HEK293 (cell line): ENCODE results near the gene PA2G4.
A peak's percentile ranks its signal among the peaks of the same experiment; 100 is the strongest.

Source experiments
- CTCF ChIA-PET: fragments of 350-600 bp; formaldehyde crosslinking; extraction: SDS; loops from one replicate; lab custom pipeline; 2021; ENCODE audit warnings: antibody characterized with exemption; lab: Yijun Ruan, JAX
- POLR2A ChIA-PET: fragments of 300-600 bp; formaldehyde crosslinking; extraction: SDS; loops from one replicate; lab custom pipeline; 2020; ENCODE audit warnings: antibody characterized with exemption, inconsistent platforms; lab: Yijun Ruan, JAX
- H3K27ac ChIP-seq: fragments of 200-500 bp; sonication (Bioruptor generic); 2 replicates; pipeline ENCODE4 v1.5.1; 2014; ENCODE audit warnings: low read depth, low read length, control low read depth, inconsistent platforms; ENCODE audit errors: extremely low read depth
- H3K36me3 ChIP-seq, 2 experiments: fragments of 200-500 bp in 1 of 2; sonication (Bioruptor generic) in 1 of 2; 1 replicate in 1 of 2; 2 replicates in 1 of 2; pipeline ENCODE4 v1.5.1; 2014 to 2017; ENCODE audit warnings: inconsistent platforms in 2 of 2, low read length in 2 of 2; ENCODE audit not compliant: control insufficient read depth in 2 of 2, insufficient read depth in 1 of 2
- H3K4me1 ChIP-seq: fragments of 200-500 bp; sonication (Bioruptor generic); 2 replicates; pipeline ENCODE4 v1.5.1; 2014; ENCODE audit warnings: mild to moderate bottlenecking, low read length, inconsistent platforms; ENCODE audit not compliant: control insufficient read depth, insufficient read depth
- H3K4me3 ChIP-seq: 2 replicates; pipeline ENCODE4 v1.5.1; 2011; ENCODE audit warnings: low read depth, mild to moderate bottlenecking, control low read depth, low read length, moderate library complexity
- H3K9me3 ChIP-seq: fragments of 200-500 bp; sonication (Bioruptor generic); 2 replicates; pipeline ENCODE4 v1.5.1; 2014; ENCODE audit warnings: low read depth, low read length, inconsistent platforms; ENCODE audit not compliant: control insufficient read depth, insufficient read depth
- BCL11B ChIP-seq: fragments of 450-650 bp; formaldehyde crosslinking; IDR thresholded peaks from 2 replicates; pipeline ENCODE4 v1.5.1; 2016; ENCODE audit warnings: low read depth, missing biosample characterization, missing genetic modification characterization
- IKZF3 ChIP-seq: fragments of 450-650 bp; IDR thresholded peaks from 2 replicates; pipeline ENCODE4 v1.5.0; 2018; ENCODE audit warnings: missing biosample characterization, mild to moderate bottlenecking, missing genetic modification characterization, moderate library complexity
- SP3 ChIP-seq: fragments of 450-650 bp; formaldehyde crosslinking; IDR thresholded peaks from 2 replicates; pipeline ENCODE4 v1.5.1; 2016; ENCODE audit warnings: missing biosample characterization, missing genetic modification characterization
- TCF7L2 ChIP-seq: IDR thresholded peaks from 2 replicates; pipeline ENCODE4 v1.6.1; 2011; ENCODE audit warnings: low read depth, mild to moderate bottlenecking, inconsistent platforms, low read length, moderate library complexity, borderline replicate concordance
- ZBTB21 ChIP-seq: fragments of 450-650 bp; formaldehyde crosslinking; IDR thresholded peaks from 2 replicates; pipeline ENCODE4 v1.5.1; 2017; ENCODE audit warnings: missing biosample characterization, missing genetic modification characterization
- ZBTB48 ChIP-seq: fragments of 450-650 bp; formaldehyde crosslinking; IDR thresholded peaks from 2 replicates; pipeline ENCODE4 v1.5.1; 2016; ENCODE audit warnings: missing biosample characterization, missing genetic modification characterization
- ZNF239 ChIP-seq: fragments of 450-650 bp; formaldehyde crosslinking; IDR thresholded peaks from 2 replicates; pipeline ENCODE4 v1.5.1; 2016; ENCODE audit warnings: missing biosample characterization, missing genetic modification characterization
- ZNF341 ChIP-seq: fragments of 450-650 bp; formaldehyde crosslinking; IDR thresholded peaks from 2 replicates; pipeline ENCODE4; 2016; ENCODE audit warnings: low read depth, missing biosample characterization, missing genetic modification characterization
- ZNF37A ChIP-seq: fragments of 450-650 bp; IDR thresholded peaks from 2 replicates; pipeline ENCODE4 v1.5.1; 2018; ENCODE audit warnings: missing biosample characterization, missing genetic modification characterization
- ZNF48 ChIP-seq: fragments of 450-650 bp; formaldehyde crosslinking; IDR thresholded peaks from 2 replicates; pipeline ENCODE4 v1.5.1; 2016; ENCODE audit warnings: missing biosample characterization, missing genetic modification characterization
- ZNF510 ChIP-seq: fragments of 450-650 bp; formaldehyde crosslinking; IDR thresholded peaks from 2 replicates; pipeline ENCODE4 v1.5.1; 2018; ENCODE audit warnings: mild to moderate bottlenecking, missing genetic modification characterization, missing biosample characterization; ENCODE audit not compliant: insufficient replicate concordance
- ZNF544 ChIP-seq: fragments of 450-650 bp; formaldehyde crosslinking; IDR thresholded peaks from 2 replicates; pipeline ENCODE4 v1.5.0; 2017; ENCODE audit warnings: missing biosample characterization, missing genetic modification characterization
- ZNF776 ChIP-seq: fragments of 450-650 bp; formaldehyde crosslinking; IDR thresholded peaks from 2 replicates; pipeline ENCODE4 v1.5.0; 2017; ENCODE audit warnings: missing biosample characterization, missing genetic modification characterization, borderline replicate concordance
- TF ChIP-seq, protein P1 (sequence below): fragments of 450-650 bp; formaldehyde crosslinking; IDR thresholded peaks from 2 replicates; pipeline ENCODE4 v1.5.1; 2017; ENCODE audit warnings: missing biosample characterization, missing genetic modification characterization
- TF ChIP-seq, protein P2 (sequence below): fragments of 450-650 bp; formaldehyde crosslinking; IDR thresholded peaks from 2 replicates; pipeline ENCODE4 v1.5.1; 2016; ENCODE audit warnings: missing biosample characterization, missing genetic modification characterization
- TF ChIP-seq, protein P3 (sequence below): fragments of 450-650 bp; formaldehyde crosslinking; IDR thresholded peaks from 2 replicates; pipeline ENCODE4 v1.5.1; 2016; ENCODE audit warnings: missing biosample characterization, missing genetic modification characterization
- TF ChIP-seq, protein P4 (sequence below): fragments of 450-650 bp; formaldehyde crosslinking; IDR thresholded peaks from 2 replicates; pipeline ENCODE4 v1.5.1; 2016; ENCODE audit warnings: missing biosample characterization, missing genetic modification characterization, borderline replicate concordance

Gene PA2G4

DNA sequence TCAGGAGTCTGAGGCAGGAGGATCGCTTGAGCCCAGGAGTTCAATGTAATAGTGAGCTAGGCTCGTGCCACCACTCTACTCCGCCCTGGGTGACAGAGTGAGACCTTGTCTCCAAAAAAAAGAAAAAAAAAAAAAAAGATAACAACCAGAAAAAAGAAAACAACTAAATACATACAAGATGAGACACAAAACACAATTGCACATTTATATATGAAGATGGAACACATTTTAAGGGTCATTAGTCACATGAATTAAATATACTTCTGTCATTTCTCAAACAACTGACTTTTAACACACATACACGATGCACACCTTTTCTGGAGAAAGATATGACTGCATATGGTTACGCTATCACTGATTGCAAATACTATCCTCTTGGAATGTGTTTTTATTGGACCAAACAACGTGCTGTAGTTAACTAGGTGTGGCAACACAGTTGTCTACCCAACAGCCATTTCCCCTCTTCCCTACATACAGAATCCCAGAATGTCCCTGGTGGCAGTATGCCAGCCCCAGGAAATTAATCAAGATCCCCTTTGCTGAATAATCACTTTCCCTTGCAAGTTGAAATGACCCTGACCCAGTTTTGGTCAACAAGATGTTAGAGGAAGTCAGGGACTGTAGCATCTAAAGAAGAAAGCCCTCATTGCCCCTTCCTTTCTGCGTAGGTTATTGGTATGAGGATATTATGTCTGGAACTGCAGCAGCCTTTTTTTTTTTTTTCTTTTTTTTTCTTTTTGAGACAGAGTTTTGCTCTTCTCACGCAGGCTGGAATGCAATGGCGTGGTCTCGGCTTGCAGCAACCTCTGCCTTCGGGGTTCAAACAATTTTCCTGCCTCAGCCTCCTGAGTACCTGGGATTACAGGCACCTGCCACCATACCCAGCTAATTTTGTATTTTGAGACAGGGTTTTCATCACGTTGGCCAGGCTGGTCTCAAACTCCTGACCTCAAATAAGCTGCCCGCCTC, 42.4 kb downstream of the PA2G4 start:
- peaks cover 6% of the 10 kb centered on the region for H3K4me1 ChIP-seq
- no peak overlapping the region for H3K4me3 ChIP-seq
- CTCF ChIA-PET, result interaction anchor here (0.7 kb wide), 1 partner anchor 1847 kb away, joined by 3 read pairs; no protein-coding TSS in a partner anchor
- POLR2A ChIA-PET, result interaction anchor here (0.7 to 3.6 kb wide), 2 partner anchors 13 to 19 kb away, joined by 4 to 22 read pairs; partner anchors contain the start of gene ESYT1
- H3K36me3 ChIP-seq, result peaks cover 0 to 36% of the 10 kb centered on the region in 2 experiments; a peak in 2 of 3 replicates
- no peak overlapping the region for H3K27ac ChIP-seq
- H3K9me3 ChIP-seq, result no peaks in the 10 kb centered on the region
- TF ChIP-seq, protein P1, sequence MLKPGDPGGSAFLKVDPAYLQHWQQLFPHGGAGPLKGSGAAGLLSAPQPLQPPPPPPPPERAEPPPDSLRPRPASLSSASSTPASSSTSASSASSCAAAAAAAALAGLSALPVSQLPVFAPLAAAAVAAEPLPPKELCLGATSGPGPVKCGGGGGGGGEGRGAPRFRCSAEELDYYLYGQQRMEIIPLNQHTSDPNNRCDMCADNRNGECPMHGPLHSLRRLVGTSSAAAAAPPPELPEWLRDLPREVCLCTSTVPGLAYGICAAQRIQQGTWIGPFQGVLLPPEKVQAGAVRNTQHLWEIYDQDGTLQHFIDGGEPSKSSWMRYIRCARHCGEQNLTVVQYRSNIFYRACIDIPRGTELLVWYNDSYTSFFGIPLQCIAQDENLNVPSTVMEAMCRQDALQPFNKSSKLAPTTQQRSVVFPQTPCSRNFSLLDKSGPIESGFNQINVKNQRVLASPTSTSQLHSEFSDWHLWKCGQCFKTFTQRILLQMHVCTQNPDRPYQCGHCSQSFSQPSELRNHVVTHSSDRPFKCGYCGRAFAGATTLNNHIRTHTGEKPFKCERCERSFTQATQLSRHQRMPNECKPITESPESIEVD (tag by site-specific recombination), result 0 out of 2 replicates have a peak, but pooled peaks have one; percentile 16
- TF ChIP-seq ZBTB48, result peak; percentile 28; the same call in 1 of the 2 replicates
- no peak for TF ChIP-seq BCL11B (tag by site-specific recombination)
- TF ChIP-seq, protein P2, sequence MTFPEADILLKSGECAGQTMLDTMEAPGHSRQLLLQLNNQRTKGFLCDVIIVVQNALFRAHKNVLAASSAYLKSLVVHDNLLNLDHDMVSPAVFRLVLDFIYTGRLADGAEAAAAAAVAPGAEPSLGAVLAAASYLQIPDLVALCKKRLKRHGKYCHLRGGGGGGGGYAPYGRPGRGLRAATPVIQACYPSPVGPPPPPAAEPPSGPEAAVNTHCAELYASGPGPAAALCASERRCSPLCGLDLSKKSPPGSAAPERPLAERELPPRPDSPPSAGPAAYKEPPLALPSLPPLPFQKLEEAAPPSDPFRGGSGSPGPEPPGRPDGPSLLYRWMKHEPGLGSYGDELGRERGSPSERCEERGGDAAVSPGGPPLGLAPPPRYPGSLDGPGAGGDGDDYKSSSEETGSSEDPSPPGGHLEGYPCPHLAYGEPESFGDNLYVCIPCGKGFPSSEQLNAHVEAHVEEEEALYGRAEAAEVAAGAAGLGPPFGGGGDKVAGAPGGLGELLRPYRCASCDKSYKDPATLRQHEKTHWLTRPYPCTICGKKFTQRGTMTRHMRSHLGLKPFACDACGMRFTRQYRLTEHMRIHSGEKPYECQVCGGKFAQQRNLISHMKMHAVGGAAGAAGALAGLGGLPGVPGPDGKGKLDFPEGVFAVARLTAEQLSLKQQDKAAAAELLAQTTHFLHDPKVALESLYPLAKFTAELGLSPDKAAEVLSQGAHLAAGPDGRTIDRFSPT (tag by site-specific recombination), result no peak
- no peak for TF ChIP-seq SP3 (tag by site-specific recombination)
- no peak for TF ChIP-seq ZNF544 (tag by site-specific recombination)
- TF ChIP-seq ZNF239 (tag by site-specific recombination), result no peak
- no peak for TF ChIP-seq ZNF48 (tag by site-specific recombination)
- TF ChIP-seq IKZF3 (tag by site-specific recombination), result 0 out of 2 replicates have a peak, but pooled peaks have one; percentile 24
- no peak for TF ChIP-seq ZNF341 (tag by site-specific recombination)
- TF ChIP-seq, protein P3, sequence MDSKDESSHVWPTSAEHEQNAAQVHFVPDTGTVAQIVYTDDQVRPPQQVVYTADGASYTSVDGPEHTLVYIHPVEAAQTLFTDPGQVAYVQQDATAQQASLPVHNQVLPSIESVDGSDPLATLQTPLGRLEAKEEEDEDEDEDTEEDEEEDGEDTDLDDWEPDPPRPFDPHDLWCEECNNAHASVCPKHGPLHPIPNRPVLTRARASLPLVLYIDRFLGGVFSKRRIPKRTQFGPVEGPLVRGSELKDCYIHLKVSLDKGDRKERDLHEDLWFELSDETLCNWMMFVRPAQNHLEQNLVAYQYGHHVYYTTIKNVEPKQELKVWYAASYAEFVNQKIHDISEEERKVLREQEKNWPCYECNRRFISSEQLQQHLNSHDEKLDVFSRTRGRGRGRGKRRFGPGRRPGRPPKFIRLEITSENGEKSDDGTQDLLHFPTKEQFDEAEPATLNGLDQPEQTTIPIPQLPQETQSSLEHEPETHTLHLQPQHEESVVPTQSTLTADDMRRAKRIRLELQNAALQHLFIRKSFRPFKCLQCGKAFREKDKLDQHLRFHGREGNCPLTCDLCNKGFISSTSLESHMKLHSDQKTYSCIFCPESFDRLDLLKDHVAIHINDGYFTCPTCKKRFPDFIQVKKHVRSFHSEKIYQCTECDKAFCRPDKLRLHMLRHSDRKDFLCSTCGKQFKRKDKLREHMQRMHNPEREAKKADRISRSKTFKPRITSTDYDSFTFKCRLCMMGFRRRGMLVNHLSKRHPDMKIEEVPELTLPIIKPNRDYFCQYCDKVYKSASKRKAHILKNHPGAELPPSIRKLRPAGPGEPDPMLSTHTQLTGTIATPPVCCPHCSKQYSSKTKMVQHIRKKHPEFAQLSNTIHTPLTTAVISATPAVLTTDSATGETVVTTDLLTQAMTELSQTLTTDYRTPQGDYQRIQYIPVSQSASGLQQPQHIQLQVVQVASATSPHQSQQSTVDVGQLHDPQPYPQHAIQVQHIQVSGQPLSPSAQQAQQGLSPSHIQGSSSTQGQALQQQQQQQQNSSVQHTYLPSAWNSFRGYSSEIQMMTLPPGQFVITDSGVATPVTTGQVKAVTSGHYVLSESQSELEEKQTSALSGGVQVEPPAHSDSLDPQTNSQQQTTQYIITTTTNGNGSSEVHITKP, result peak; percentile 71

DNA sequence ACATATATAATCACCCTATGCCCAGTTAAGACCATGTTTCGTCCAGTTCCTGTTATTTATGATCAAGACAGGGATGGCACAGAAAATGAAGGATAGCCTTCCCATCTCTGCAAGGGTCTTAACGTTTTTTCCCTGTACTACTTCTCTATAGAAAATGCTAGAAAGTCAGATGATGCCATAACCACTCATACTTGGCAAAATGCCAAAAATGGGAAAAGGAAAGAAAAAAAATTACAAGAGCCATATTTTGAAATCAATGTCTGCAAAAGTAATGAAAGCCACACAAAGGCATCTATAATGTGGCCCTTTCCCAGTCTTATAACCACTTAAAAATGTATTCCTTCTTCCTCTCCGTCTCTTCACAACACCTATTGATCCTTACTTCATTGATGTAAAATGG, 46.2 kb downstream of the PA2G4 start:
- Histone ChIP-seq H3K4me3 (no peak overlapping the region), H3K36me3 (peaks cover 0 to 17% of the 10 kb centered on the region in 2 experiments), H3K4me1 (peaks cover 6% of the 10 kb centered on the region), H3K27ac (no peak overlapping the region), H3K9me3 (no peaks in the 10 kb centered on the region)
- CTCF ChIA-PET, result interaction anchor here (0.6 to 0.7 kb wide), 3 partner anchors 133 to 211 kb away, joined by 3 to 4 read pairs (median 3); no protein-coding TSS in a partner anchor
- POLR2A ChIA-PET, result interaction anchor here (3.6 kb wide), 1 partner anchor 23 kb away, joined by 22 read pairs; the partner anchor contains the start of gene ESYT1
- TF ChIP-seq TCF7L2 (no peak), ZBTB21 (no peak), ZNF776 (no peak; the same call in 1 of the 2 replicates), ZNF37A (tag by site-specific recombination) (peak; percentile 86), ZNF510 (peak; percentile 82)
- TF ChIP-seq, protein P4, sequence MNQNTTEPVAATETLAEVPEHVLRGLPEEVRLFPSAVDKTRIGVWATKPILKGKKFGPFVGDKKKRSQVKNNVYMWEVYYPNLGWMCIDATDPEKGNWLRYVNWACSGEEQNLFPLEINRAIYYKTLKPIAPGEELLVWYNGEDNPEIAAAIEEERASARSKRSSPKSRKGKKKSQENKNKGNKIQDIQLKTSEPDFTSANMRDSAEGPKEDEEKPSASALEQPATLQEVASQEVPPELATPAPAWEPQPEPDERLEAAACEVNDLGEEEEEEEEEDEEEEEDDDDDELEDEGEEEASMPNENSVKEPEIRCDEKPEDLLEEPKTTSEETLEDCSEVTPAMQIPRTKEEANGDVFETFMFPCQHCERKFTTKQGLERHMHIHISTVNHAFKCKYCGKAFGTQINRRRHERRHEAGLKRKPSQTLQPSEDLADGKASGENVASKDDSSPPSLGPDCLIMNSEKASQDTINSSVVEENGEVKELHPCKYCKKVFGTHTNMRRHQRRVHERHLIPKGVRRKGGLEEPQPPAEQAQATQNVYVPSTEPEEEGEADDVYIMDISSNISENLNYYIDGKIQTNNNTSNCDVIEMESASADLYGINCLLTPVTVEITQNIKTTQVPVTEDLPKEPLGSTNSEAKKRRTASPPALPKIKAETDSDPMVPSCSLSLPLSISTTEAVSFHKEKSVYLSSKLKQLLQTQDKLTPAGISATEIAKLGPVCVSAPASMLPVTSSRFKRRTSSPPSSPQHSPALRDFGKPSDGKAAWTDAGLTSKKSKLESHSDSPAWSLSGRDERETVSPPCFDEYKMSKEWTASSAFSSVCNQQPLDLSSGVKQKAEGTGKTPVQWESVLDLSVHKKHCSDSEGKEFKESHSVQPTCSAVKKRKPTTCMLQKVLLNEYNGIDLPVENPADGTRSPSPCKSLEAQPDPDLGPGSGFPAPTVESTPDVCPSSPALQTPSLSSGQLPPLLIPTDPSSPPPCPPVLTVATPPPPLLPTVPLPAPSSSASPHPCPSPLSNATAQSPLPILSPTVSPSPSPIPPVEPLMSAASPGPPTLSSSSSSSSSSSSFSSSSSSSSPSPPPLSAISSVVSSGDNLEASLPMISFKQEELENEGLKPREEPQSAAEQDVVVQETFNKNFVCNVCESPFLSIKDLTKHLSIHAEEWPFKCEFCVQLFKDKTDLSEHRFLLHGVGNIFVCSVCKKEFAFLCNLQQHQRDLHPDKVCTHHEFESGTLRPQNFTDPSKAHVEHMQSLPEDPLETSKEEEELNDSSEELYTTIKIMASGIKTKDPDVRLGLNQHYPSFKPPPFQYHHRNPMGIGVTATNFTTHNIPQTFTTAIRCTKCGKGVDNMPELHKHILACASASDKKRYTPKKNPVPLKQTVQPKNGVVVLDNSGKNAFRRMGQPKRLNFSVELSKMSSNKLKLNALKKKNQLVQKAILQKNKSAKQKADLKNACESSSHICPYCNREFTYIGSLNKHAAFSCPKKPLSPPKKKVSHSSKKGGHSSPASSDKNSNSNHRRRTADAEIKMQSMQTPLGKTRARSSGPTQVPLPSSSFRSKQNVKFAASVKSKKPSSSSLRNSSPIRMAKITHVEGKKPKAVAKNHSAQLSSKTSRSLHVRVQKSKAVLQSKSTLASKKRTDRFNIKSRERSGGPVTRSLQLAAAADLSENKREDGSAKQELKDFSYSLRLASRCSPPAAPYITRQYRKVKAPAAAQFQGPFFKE (tag by site-specific recombination), result no peak
